ENCODE data around the gene TLL1.

Gene TLL1

DNA sequence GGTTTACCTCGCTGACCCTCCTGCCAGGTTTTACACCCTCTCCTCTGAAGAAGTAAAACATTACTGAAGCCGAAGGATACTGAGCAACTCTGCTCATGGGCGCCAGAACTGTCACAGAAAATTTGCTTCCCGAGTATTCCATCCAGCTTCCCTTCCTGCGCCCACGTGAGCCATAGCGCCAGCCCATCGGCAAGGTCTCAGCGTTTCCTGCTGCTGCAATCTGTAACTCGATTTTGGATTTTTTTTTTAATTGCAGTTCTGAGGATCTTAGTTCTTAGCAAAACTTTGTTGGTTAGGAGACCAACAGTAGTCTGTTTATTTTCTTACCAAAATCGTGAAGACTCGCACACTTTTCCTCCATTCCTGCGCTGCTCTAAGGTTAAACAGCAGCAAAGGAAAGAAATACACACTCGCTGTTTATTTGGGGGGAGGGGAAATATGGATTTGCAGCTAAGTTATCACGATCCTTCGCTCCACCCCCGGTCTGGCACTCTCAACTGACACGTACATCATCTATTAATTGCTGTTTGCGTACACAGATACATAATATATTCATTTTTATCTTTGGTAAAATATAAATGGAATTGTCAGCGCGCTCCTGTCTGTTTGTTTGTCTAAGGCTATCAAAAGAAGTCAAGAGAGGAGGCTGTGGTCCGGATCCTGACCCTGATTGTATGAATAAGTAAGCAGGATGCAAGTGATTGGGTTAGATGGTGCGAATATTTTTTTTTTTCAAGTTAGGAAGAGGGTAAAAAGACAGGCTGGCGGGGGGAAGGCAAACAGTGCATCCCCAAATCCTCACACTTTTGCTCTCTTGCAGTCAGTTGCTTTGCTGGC is at the start of gene TLL1:
TLL1 (plus strand) TSS at position 777 of the 837 bp plus-strand sequence. CDS start 668 bp downstream, outside the sequence.
- peak; percentile 31 for DNase-seq

GRCh38 chr4:165826166-165826565 is 46.9 kb upstream of the TLL1 start:
- no peak for DNase-seq

GRCh38 chr4:165827018-165827417 is 46.0 kb upstream of the TLL1 start:
- no peak for DNase-seq

GRCh38 chr4:165828928-165829327 is 44.1 kb upstream of the TLL1 start:
- DNase-seq: no peak

DNA sequence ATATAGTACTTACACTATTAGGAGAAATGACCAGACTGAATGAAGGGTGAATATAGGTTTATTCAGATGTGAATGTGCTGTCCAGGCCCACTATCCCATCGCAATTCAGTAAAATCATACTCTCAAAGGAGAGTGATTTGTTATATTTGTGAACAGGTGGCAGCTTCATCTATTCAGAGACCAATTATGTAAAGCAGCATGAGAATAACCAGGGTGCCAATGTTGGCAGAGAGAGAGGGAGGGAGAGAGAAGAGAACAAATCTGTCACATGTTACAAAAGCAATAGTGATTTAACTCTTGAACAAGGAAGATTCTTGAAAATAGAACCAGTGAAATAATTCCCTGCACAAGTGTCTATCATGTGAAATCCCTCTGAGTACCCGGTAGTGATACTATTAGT is 38.9 kb upstream of the TLL1 start:
- no peak for DNase-seq

DNA sequence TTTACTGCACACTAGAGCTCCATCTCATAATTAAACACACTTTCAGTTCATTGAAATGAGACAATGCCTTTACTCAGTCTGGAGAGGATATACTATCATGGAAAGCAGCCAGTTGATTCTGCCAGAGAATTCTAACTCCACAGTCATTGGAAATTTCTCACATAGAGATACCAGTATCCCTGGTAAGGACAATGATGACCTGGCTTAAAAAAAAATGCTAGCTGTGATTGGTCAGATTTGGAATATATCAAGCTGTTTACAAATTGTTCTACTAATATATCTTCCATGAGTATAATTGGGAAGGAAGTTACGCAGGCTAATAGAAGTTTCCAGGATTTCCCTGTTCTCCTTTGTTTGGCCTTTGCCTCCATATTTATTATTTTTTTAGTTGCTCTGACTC is 34.5 kb upstream of the TLL1 start:
- no peak for DNase-seq

- no peak for DNase-seq
These were observed 33.3 kb upstream of the TLL1 start for GRCh38 chr4:165839615-165840333.

- DNase-seq: no peak
These were observed 30.4 kb upstream of the TLL1 start for GRCh38 chr4:165842684-165843083.

- DNase-seq: no peak
These were observed 28.9 kb upstream of the TLL1 start for GRCh38 chr4:165844161-165844560.

DNA sequence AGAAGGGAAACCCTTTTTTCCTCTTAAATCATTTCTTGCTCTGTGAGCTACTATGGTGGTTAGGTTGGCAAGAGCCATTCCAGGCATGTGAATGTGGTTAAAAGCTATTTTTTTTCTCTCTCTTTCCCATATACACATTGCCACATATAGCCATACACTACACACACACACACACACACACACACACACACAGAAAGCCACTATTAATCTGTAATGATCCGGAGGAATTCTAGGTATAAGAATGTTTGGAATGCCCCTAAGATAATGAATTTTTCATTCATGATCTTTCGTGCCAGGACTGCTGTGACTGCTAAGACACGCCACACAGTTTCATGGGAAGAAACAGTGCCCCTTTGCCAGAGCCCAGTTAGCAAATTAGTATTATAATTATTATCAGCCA is 21.8 kb upstream of the TLL1 start:
- no peak for DNase-seq

DNA sequence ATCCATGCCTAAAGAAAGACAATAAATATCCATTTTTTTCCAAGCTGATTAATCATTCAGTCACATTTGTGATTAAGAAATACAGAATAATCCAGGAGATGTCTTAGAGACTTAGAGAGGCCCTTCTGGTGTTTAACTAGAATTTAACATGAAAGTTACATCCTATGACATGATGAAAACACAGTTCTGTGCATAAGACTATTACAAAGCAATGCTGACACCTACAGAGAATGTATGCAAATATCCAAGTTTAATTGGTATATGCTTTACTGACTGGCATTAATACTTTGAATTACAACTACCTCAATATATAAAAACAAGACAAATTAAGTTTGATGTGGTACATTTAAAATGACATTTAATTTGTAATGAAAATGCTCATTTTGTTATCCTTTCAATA is 17.8 kb upstream of the TLL1 start:
- DNase-seq: no peak

DNA sequence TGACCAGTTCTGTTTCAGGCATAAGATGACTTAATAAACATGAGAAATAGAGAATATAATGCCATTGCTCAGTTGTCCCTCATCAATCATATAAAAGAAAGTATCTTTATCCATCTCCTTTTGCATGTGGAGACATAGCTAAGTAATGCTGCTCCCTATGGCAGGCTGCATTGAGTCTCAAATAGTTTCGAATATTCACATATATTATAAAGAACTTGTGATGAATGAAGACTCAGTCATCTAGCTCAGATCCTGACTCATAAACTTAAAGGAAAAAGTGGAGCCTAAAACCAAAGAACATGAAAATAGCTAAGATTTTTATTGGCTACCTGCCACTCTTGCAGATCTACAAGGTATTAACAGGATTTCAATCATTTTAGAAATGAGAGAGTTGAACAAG is 11.7 kb upstream of the TLL1 start:
- DNase-seq: no peak

GRCh38 chr4:165864271-165864670 is 8.8 kb upstream of the TLL1 start:
- no peak for DNase-seq

DNA sequence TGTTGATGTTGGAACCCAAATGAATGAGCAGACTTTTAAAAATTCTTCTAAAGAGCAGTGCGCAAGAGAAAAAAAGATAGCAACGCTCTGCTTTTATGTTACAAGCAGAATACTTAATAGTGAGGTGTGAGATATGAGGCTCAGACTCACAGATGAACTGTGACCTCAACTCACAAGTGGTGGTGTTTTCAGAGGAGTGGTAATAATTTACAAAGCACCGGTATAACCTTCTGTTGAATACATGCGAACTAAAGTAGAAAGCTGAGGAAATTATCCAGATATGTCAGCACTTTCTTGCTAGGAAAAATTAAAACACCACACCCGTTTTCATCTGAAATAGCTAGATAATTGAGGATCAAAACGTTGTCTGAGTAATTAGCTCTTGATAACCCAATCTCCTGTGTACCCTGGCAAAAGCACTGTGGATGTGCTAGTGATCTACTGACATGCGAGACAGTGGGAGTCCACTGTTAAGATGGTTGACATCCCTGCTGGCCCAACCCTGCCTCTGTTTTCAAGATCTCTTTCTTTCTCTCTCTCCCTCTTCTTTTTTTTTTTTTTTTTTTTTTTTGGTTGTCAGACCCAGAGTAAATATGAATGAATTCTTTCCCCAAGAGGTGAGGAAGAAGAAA is 6.9 kb upstream of the TLL1 start:
- no peak for DNase-seq

- DNase-seq: no peak
These were observed 5.1 kb upstream of the TLL1 start for GRCh38 chr4:165867961-165868360.

DNA sequence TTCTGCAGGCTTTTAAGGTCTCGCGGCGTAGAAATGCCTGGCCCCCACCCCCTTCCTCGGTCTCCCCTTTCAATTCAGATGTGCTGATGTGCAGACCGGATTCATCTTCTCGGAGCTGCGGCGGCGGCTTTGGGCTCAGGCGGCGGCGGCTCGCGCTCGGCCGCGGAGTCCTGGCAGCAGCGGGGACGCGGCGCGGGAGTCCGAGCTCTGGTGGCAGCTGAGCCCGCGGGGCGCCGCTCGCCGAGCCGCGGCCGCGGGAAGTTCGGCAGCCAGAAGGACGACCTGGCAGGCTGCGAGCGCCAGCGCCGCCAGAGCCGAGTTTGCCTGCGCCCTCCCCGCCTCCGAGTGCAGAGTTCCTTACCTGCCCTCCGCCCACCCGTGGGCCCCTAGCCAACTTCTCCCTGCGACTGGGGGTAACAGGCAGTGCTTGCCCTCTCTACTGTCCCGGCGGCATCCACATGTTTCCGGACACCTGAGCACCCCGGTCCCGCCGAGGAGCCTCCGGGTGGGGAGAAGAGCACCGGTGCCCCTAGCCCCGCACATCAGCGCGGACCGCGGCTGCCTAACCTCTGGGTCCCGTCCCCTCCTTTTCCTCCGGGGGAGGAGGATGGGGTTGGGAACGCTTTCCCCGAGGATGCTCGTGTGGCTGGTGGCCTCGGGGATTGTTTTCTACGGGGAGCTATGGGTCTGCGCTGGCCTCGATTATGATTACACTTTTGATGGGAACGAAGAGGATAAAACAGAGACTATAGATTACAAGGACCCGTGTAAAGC is 448 bp downstream of the TLL1 start:
- DNase-seq: peak; percentile 10

DNA sequence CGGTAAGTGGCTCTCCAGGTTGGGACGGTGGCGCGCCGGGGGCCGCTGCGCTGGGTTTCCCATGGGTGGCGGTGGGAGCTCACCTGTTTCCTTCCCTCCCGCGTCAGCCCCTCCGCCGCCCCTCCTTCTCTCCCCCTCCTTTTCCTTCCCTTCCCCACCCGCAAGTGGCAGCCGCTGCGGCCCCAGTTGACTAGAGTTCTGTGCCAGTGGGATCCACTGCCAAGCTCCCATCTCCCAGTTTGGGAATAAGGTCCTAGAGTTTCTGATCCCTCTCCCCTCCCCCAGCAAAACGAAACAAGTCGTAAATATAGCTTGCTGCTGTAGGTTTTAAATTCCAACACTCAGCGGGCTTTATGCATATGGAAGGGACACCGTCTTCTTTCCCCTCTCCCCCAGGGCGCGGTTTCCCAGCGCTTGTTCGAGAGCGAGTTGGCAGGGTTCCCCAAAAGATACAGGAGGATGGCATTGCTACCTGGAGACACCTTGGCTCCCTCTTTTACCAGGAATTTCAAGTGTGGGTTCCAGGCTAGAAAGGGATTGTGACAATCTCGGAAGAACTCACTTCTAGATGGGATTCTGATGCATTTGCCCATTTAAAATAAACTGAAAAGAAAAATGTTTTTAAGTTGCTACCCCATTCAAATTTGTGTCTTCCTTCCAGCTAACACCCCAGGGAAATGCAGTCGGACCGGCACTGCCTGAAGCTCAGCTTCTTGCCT is 1.2 kb downstream of the TLL1 start:
- DNase-seq: no peak

DNA sequence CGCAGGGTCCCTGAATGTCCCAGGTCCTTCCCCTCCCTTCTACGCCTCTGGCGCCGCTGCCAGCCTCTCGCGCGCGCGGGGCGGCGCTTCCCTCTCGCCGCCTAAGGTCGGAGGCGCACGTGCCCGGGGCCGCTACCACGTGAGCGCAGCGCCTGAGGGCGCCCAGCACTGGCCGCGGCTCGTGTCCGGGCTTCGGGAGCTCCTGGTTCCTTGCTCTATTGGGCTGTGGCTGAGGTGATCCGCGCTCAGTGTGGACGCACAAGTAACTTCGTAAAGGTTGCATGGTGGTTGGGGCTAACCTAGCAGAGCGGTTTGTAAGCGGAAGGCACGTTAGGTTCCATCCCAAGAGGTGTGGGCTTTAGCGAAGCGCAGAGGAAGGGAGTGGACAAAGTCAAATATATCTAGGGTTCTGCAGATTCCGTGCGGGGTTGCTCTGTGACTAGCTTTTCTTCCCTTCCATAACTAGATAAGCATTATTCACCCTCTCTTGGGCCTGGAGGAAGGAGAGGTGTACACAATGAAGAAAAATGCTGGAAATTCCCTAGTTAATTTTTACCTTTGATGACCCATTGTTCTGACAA is 1.8 kb downstream of the TLL1 start:
- peak; percentile 9 for DNase-seq

GRCh38 chr4:165875446-165875845 is 2.4 kb downstream of the TLL1 start:
- no peak for DNase-seq

GRCh38 chr4:165877286-165877685 is 4.2 kb downstream of the TLL1 start:
- DNase-seq: no peak

- no peak for DNase-seq
These were observed 6.6 kb downstream of the TLL1 start for GRCh38 chr4:165879641-165880040.

DNA sequence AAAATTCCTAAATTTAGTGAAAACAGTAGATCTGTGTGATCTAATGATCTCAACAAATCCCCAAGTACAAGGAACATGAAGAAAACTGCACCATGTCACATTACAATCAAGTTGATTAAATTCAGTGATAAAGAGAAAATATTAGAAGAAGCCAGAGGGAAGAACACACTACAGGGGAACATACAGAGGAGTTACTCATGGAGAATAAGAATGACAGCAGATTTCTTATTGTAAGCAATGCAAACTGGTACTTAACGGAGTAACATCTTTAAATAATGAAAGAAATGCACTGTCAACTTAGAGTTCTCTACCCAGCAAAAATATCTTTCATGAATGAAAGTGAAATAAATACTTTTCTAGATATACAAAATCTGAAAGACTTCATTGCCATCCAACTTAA is 21.1 kb downstream of the TLL1 start:
- DNase-seq: no peak
